GM21360 (cell line): ENCODE data around the gene LNPEP.
A peak's percentile ranks its signal among the peaks of the same experiment; 100 is the strongest.

ENCODE experiments used
- ATAC-seq: cut with Tn5 transposase; IDR thresholded peaks from one replicate; pipeline ENCODE4 v1.9.1; 2021; ENCODE audit warnings: mild to moderate bottlenecking, moderate library complexity; ENCODE audit not compliant: unreplicated experiment

Gene LNPEP

GRCh38 chr5:96957254-96958049 lies 21.6 kb downstream of the LNPEP start:
- peak; percentile 50 for ATAC-seq

- no peak for ATAC-seq
Measured at GRCh38 chr5:96958977-96959376, 23.1 kb downstream of the LNPEP start.

- peak; percentile 47 for ATAC-seq
Measured at GRCh38 chr5:96961053-96961452, 25.2 kb downstream of the LNPEP start.

GRCh38 chr5:96962540-96962991 lies 26.7 kb downstream of the LNPEP start:
- ATAC-seq = no peak

GRCh38 chr5:96963267-96963666 lies 27.4 kb downstream of the LNPEP start:
- no peak for ATAC-seq

GRCh38 chr5:96966801-96967200 lies 30.9 kb downstream of the LNPEP start:
- no peak for ATAC-seq

- ATAC-seq = no peak
Measured at GRCh38 chr5:96967400-96967799, 31.5 kb downstream of the LNPEP start.

GRCh38 chr5:96968074-96968473 lies 32.2 kb downstream of the LNPEP start:
- no peak for ATAC-seq

GRCh38 chr5:96968614-96969013 lies 32.7 kb downstream of the LNPEP start:
- no peak for ATAC-seq

GRCh38 chr5:96969366-96969765 lies 33.5 kb downstream of the LNPEP start:
- no peak for ATAC-seq

GRCh38 chr5:96972599-96973334 lies 36.9 kb downstream of the LNPEP start:
- no peak for ATAC-seq

- ATAC-seq = no peak
Measured at GRCh38 chr5:96973532-96974401, 37.9 kb downstream of the LNPEP start.

- no peak for ATAC-seq
Measured at GRCh38 chr5:96975656-96976055, 39.8 kb downstream of the LNPEP start.

GRCh38 chr5:96977228-96977627 lies 41.3 kb downstream of the LNPEP start:
- no peak for ATAC-seq

- ATAC-seq = no peak
Measured at GRCh38 chr5:96978812-96979449, 43.1 kb downstream of the LNPEP start.

GRCh38 chr5:96984506-96985192 lies 48.8 kb downstream of the LNPEP start:
- no peak for ATAC-seq

GRCh38 chr5:96986450-96986849 lies 50.6 kb downstream of the LNPEP start:
- no peak for ATAC-seq

- no peak for ATAC-seq
Measured at GRCh38 chr5:96990102-96990501, 54.2 kb downstream of the LNPEP start.

GRCh38 chr5:96991708-96992107 lies 55.8 kb downstream of the LNPEP start:
- ATAC-seq = no peak

GRCh38 chr5:96993760-96994159 lies 57.9 kb downstream of the LNPEP start:
- no peak for ATAC-seq
